Activated CD4-positive, alpha-beta T cell treated with anti-CD3 and anti-CD28 coated beads for 1 hour (primary cell): ENCODE measurements around the gene ZNF618.

Experiments used
- DNase-seq: peaks from one replicate; pipeline ENCODE4 v3.0.0-alpha.2; 2020

Gene ZNF618

DNA sequence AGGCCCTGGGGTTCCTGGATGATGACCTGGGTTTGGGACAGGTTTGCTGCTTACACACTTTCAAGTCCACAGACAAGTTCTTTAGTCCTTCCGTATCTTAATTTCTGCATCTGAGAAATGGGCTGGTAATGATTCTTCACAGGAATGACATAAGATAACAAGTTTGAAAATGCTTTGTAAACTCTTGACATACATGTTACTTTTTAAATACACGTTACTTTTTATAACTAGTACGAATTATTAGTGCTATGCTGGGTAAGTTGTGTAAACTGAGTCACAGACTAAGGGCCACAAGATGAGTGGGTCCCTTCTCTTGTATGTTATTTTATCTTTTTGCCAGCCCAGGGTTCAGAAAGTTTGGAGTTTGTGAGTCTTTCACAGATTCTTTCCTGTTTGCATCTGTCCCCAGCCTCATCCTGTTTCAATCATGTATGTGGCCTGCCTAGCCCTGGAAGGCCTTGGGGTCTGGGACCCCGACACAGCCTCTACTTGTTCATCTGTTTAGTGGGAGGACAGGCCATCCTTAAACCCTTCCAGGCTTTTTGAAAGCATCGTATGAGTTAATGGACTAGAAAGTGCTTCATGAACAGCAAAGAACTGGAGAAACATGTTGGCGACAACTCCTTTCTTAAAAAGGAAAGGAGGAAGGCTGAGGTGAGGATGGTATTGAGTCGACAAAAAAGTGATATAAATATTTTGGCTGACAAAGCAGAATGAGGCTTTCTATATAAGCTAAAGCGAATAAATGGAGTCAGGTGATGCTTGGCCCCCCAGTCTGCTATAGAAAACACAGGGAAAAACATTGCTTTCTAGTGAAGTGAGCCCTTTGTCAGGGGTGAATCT is 9.3 kb downstream of the ZNF618 start:
- DNase-seq = no peak

DNA sequence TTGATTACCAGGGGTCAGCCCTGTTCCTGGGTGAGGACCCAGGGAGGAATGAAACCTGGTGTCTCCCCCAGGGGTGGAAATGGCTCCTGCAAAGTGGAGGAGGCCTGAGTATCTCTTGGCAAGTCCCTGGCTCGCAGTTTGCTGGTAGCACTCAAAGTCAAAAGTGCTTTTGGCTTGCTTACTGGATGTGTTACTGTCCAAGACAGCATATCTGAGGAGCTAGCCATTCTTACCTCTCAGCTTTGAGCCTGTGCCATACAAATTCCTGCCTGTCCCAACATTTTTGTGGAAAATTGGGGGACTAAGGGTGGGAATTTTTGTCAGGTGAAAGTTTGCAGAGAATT is 9.9 kb downstream of the ZNF618 start:
- no peak for DNase-seq

DNA sequence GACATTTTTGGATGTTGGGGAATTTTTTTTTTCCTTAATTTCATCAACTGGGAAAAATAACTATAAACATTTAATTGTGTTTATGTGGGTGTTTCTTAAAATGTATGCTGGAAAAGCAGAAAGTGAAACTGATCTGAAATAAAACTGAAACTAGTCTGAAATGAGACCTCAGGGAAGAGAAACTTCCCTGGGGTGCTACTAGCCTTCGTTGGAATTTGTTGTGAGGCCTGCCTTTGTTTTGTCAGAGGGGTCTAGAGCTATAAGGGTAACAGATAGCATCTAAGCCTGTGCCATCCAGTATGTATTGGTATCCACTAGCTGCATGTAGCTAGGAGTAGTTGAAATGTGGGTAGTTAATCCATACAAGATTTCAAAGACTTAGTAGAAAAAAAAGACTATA is 10.4 kb downstream of the ZNF618 start:
- DNase-seq = no peak

DNA sequence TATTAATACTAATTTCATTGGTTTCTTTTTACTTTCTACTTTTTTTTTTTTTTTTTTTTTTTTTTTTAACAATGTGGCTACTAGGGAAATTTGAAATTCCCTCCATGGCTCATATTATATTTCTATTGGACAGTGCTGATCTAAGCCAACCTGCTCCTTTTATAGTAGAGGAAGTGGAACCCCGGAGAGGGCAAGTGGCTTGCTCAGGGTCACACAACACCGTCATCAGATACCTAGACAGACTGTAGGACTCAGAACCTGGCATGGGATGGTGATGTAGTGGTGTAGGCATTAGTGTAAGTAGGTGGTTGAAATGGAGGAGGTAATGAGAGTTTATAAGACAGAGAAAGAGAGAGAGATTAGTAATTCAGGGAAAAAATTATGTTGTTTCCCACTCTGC is 10.8 kb downstream of the ZNF618 start:
- DNase-seq = no peak

DNA sequence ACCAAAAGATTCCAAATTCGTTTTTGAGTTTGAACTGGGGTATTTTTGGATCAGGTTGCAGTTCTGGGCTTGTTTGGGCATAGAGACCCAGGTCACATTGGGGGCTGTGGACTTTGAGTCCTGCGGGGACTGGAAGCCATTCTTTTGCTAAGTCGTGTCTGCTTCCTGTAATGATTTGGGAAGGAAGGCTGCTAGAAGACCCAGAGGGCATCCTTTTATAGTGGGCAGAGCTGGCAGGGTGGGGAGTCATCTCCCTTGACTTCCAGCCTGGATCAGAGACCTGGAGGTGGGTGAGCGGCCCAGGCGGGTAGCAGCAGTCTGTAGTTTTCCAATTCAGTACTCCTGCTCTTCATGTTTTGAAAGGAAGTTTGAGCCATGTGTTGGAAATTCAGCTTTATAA is 11.3 kb downstream of the ZNF618 start:
- no peak for DNase-seq

DNA sequence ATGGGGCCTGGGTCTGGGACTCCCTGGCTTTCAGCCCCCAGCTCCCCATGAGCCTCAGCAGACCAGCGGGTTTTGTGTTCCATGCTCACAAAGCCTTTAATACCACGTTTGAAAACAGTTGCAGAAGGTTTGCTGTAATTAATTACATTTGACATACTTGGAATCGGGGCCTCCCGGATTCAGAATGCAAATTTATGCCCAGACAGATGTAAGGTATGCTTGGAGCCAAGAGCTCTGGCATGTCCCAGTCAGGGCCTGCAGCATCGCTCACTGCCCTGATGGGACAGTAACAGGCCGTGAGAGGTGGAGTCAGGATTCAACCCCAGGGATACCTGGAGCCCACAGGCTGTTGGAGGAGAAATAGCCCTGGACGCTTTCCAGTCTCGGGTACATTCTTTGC is 12.2 kb downstream of the ZNF618 start:
- DNase-seq = no peak

DNA sequence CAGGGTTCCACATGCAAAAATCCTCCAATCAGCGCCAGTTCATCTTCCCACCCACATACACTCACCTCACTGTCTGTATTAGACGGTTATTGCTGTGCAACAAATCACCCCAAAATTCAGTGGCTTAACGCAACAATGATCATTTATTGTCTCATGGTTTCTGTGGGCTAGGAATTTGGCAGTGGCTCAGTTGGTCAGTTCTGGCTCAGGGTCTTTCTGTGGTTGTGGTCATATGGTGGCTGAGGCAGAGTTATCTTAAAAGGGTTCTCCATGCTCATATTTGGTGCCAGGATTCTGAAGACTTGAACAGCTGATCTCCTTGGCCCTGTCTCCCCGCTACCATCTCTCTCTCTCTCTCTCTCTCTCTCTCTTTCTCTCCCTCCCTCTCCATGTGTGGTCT is 12.9 kb downstream of the ZNF618 start:
- no peak for DNase-seq

DNA sequence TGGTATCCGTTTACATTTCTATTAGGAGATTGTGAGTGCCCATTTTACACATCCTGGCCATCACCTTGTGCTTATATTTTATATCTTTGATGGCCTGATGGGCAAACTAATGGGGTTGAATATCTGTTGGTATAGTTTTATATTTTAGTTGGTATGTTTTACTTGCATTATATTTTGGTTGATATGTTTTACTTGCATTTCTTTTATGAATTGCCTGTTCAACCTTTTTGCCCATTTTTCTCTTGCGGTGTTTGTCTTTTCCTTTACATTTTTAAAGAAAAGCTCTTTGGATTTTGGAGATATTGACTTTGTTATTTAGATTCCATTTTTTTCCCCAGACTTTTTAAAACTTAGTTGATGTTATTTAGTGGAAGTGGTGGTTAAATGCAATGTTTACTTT is 14.6 kb downstream of the ZNF618 start:
- no peak for DNase-seq

DNA sequence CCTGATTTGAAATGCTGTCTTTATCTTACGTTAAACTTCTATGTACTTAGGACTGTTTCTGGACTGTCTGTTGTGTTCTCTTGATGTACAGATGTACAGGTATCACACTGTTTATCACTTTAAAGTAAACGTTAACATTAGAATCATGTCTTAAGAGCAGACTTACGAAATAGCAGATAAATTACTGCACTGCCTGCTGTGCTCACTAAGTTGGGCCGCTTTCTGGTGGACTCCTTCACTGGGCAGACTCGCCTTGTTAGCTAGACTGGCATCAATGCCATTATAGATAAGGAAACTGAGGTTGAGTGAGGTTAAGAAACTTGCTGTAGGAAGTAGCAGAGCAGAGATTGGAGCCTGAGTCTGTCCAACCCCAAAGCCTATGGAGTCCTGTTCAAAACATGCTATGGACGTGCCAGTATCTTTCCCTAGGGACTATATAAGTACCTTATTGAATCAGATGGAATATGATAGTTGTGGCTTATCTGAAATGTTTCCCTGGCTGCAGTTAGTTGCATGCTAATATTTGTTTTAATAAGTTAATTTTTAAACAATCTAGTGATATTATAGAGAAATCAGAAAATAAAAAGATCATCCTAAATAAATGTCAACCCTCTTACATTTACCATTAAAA is 16.9 kb downstream of the ZNF618 start:
- no peak for DNase-seq

DNA sequence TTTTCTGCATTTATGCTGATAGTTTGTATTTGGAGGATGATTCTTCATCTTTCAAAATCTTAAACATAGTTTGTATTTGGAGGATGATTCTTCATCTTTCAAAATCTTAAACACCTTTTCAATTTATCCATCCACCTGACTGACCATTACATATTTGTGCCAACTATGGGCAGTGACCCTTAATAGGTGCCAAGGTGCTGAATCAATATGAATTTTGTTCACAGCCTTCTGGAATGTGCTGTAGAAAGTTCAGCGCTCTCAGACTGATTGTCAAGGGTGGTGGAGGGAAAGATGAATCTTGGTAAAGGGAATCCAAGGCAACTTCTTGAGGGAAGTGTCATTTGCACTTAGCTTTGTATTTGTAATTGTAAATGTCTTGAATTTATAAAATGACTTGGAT is 18.1 kb downstream of the ZNF618 start:
- DNase-seq = no peak

DNA sequence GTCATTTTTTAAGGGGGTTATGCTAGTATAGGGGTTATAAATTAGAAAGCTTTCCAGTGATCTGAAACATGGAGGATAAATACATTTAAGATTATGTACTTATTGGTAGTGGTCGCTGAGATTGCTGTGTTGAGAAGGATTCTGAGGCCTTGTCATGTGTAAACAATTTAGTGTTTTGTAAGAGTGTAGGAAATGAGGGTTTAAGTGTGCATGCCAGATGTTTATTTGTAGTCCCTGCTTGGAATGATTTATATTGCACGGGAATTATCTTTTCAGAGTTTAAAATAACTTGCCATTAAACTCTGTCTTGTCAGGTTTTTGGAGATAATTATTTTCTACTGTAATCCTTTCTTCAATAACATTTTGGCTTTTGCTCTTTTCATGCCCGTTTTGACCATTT is 19.4 kb downstream of the ZNF618 start:
- DNase-seq = no peak

DNA sequence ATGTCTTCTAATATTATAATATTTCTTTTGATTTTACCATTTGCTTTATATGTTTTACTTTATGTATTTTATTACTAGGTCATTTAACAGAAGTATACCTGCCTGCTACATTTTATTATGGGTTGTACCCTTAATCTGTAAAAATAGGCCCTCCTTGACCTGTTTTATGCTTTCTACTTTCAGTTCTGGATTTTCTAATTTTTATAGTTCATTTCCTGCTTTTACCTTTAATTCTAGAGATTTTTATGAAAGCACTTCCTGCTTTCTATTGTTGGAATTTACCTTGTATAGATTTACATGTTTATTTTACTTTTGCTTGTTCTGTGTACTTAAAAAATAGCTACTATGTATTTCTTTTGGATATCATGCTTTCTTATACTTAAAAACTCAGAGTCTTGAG is 20.6 kb downstream of the ZNF618 start:
- DNase-seq = no peak

DNA sequence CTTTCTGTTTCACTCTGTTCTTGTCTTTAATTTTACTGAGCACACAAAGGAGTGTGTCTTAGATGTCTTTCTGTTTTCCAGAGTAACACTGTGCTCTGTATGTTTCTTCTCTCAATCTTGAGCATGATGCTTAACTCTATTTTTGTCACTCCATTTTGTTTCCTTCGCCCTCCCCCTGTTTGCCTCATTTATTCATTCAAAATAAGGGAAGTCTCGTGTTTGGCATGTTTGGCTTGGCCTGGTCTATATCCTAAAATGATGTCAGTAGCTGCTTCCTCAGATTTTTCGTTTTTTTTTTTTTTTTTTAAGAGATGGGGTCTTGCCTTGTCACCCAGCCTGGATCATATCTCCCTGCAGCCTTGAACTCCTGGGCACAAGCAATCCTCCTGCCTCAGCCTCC is 22.0 kb downstream of the ZNF618 start:
- DNase-seq = no peak

DNA sequence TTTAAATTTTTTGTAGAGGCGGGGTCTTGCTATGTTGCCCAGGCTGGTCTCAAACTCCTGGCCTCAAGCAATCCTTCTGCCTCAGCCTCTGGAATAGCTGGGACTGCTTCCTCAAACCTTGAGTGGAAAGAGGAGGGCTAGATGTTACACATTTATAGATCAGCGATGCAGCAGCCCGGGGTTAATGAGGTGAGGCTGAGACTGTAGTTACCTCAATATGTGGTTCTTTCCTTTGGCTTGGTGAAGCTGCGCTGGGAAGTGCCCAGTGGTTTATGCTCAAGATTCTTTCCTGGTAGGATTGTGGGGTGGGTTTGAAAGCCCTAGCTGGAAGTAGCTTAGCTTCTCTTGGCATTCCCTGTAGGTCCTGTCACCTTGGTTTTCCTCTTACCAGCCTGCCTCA is 22.5 kb downstream of the ZNF618 start:
- DNase-seq = no peak

DNA sequence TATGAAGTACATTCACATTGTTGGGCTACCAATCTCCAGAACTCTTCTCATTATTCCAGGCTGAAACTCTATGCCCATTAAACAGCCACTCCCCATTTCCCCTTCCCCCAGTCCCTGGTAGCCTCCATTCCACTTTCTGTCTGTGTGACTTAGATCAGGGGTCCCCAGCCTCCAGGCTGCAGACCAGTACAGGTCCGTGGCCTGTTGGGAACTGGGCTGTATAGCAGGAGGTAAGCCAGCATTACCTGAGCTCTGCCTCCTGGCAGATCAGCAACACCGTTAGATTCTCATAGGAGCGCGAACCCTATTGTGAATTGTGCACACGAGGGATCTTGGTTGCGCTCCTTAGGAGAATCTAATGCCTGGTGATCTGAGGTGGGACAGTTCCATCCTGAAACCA is 23.1 kb downstream of the ZNF618 start:
- no peak for DNase-seq

DNA sequence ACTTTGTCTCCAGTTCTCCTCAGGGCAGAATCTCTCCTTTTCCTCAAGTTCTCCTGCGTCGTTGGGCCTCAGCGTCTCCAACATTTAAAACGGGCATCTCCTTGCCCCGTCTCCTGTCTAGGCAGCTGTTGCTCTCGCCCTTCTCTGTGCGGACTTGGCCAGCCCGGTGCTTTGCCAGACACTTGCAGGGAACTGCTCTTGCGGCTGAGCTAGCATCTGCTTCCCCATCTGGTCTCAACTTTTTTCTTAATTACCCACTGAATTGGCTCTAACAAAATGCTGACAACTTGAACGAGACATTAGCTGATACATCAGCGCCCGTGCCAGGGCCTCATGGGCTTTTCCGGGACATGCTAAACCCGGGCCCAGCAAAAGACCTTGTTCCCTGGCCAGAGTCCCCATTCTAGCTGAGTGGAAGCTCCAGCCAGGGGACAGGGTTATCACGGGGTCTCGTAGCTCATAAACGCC is 25.1 kb downstream of the ZNF618 start:
- DNase-seq = no peak

DNA sequence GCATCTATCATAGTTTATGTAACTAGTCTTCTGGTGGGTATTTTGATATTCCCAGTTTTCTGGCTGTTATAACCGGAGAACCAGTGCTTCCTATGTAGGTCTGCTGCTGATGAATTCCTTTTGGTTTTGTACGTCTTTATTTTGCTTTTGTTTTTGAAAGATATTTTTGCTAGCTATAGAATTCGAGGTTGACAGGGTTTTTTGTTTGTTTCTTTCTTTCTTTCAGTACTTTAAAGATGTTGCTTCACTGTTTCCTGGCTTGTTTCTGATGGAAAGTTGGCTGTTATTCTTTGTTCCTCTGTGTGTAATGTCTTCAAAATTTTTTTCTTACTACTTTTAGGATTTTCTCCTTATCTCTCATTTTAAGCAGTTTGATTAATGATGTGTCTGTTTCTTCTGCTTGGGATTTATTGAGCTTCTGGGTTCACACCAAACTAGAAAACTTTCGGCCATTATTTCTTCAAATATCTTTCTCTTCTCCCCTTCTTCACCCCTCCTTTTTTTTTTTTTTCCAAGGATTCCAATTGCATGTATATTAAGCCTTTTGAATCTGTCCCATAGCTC is 27.5 kb downstream of the ZNF618 start:
- DNase-seq = no peak

DNA sequence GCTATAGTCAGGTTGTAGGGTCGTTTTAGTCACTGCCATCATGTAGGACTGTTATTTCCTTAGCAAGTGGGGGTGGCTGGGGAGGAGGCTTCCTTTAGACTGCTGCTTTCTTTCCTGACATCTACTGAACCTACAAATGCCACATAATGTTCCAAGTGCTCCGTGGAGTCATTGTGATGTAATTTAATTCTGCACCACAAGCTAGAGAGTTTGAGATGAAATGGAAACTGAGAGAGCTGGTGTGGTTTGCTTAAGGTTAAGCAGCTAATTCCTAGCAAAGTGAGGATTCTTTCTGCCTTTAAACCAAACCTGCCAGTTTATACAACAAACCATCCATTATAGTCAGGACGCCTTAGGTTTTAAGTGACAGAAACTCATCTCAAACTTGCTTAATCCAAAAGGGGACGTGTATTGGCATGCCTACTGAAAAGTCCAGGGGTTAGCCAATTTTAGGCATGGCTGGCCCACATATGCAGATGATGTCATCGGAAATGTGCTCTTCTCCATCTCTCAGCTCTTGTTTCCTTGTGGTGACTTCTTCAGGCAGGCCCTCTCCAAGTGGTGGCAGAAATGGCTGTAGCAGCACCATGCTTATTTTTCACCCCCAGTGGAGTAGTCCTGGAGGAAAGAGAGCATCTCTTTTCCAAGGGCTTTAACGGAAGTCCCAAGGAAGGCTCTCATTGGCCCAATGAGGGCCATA is 30.5 kb downstream of the ZNF618 start:
- no peak for DNase-seq

DNA sequence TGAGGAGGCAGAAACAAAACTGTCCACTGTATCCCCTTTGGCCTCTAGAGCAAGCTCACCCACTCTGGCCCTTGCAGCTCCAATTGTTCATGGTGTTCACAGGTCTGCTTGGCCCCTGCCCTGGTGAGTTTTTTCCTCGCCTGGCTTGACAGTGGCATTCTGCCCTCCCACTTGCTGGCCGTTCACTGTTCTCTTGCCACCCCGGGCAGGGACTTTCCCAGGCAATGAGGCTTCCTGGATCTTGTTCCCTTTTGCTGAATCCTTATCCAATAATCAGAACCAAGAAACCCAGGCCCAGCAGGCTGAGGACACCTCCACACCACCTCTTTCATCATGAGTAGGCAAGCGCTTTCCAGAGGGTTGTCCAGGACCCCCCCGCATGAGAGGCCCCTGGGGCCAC is 31.2 kb downstream of the ZNF618 start:
- DNase-seq = no peak

DNA sequence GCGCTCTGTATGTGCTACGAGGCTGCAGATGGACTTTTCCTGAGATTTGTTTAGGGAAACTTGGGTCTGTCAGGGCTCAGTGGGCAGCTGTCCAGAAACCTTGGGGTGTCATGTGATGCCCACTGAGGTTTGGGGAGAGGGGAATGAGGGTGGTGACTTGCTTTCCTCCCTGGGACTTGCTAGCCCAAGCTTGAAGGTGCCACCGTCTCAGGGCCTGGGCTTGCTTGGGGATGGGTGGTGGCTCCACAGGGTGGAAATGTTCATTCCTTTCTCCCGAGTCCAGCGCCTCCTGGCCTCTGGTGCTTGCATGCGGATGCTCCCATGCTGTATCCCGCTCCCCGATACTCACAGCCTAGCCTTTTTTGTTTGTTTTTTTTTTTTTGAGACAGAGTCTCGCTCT is 33.3 kb downstream of the ZNF618 start:
- DNase-seq = no peak

DNA sequence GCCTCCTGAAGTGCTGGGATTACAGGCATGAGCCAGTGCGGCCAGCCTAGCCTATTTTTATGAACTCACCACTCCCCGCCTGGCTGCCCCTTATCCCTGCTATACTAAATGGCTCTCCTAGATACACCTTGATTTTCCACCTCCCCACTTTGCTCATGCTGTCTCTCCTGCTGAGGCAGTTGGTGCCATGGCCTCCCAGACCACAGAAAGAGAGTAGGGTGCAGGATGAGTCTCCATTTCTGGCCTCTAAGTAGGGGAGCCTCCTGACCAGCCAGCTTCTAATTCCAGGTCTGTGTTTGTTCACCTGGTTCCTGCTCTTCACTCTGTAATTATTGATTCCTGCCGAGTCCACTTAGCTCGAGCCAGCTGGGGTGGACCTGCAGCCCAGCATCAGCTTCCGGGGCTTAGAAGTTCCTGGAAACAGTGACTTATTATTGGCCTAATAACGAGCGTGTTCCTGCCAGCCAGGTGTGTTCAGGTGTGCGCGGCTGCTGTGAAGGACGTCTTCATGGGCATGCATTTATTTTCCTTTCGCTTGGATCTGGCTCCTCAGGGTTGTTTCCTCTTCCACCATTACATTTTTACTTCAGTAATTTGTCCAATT is 34.0 kb downstream of the ZNF618 start:
- DNase-seq = no peak

DNA sequence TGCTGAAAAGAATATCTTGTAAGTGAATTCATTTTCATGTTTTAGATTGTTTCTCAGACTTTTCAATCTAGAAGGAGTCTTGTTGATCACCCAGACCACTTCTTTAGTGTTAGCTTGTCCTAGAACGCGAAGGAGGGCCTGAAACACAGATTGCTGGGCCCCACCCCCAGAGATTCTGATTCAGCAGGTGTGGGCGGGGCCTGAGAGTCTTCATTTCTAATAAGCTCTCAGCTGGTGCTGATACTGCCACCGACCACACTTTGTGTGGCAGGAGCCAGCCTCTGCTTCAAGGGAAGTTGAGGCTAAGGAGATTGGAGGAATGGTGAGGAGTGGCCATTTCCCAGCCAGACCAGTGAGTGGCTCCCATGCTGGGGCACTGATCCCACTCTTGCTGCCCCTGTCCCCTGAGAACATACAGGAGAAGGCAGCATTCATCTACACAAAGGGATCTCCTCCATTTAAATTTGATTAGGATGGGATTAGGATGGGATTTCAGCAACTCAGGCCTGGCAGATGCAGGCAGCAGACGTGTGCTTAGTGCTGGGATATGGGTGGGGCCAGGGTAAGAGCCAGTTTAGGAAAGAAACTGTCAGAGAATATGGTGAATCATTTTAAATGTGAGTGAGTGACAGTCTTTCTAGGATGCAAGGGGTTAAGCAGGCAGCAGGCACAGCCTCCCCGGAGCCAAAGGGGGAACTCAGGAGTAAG is 35.9 kb downstream of the ZNF618 start:
- no peak for DNase-seq

DNA sequence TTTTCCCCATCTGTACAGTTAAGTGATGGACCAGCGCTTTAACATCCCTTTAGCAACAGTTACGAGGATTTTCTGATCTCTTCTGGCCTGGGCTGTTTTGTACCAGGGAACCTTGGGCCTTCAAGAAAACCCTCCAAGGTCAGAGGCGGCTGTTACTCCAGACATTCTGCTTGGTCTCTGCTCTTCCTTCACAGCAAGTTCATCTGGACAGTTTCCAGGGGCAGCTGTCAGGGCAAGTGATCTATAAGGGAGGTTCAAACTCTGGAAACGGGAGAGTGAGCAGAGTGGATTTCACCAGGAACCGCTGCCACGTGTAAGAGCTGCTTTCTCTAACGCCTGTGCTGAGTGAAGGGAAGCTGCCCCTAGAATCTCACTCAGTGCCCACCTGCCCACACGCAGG is 36.7 kb downstream of the ZNF618 start:
- no peak for DNase-seq
